GM18870 (cell line): Measurements from ENCODE around the gene WASL.
"Not testable (repeated sequence)": the region's sequence is repeated elsewhere in the genome, so short reads cannot be mapped to it uniquely, and the experiment has no call there.

ENCODE experiments used
- ATAC-seq: cut with Tn5 transposase; IDR thresholded peaks from one replicate; pipeline ENCODE4 v1.9.1; 2021; ENCODE audit warnings: moderate library complexity; ENCODE audit not compliant: unreplicated experiment

The WASL gene

DNA sequence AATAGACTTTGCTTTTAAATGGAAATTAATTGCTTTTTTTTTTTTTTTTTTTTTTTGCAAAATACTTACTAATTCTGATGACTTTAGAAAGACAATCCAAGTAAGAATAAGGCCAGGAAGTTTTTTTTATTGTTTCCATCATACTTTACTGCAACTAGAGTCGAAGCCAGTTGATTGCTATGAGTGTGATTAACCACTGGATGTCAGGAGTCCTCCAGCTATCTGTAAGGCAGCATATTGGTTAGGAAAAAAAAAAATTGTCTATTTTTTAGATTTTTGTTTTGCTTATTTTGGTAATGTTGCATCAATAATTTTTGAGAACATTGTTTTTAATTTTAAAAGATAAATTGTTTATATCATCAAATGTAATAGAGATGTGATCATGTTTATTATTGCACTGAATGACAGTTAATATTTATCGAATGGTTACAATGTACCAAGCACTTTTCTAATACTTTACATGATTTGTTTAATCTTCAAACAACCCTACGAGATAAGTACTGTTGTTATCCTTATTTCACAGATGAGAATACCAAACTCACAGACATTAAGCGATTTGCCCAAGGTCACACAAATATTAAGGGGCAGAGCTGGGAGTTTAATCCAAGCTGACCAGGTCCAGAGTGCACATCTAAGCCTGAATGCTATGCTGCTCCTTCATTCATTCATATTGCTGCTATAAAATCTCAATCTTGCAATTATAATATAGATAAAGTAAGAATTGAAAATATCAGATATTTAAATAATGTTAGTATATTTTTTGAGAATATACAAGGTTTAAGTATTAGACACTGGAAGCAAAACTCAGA lies 113.0 kb downstream of the WASL start:
- no peak for ATAC-seq

GRCh38 chr7:123634011-123634573 lies 114.7 kb downstream of the WASL start:
- not testable (repeated sequence) for ATAC-seq

DNA sequence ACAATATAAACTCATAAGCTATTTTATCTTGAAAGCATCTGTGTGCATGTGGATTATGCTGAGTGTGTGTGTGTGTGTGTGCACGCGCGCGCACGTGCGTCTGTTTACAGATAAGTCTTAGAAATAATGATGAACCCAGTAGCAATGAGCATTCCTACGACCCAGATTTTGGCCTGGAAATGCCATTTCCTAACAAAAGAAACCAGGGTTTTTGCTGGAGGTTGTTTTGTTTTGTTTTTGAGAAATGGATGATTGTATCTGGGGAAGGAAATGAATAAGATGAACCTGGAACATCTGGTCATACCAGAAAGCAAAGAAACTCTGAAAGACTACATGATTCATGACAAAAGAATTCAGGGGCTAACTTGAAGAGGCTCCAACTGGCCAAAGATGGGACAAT lies 115.2 kb downstream of the WASL start:
- ATAC-seq, result no peak

GRCh38 chr7:123632808-123633207 lies 116.0 kb downstream of the WASL start:
- no peak for ATAC-seq
